HepG2 (cell line): ENCODE measurements around the gene C19orf44.

Experiments used
- ARID2 ChIP-seq: sonication (generic); formaldehyde crosslinking; IDR thresholded peaks from 2 replicates; pipeline ENCODE4 v1.8.1; 2022; ENCODE audit warnings: mild to moderate bottlenecking, missing genetic modification reagents, borderline replicate concordance
- BRCA1 ChIP-seq: sonication (generic); formaldehyde crosslinking; IDR thresholded peaks from 2 replicates; pipeline ENCODE4 v1.4.0; 2020; ENCODE audit warnings: missing genetic modification reagents
- BRD4 ChIP-seq: sonication (generic); formaldehyde crosslinking; IDR thresholded peaks from 2 replicates; pipeline ENCODE4 v1.4.0; 2020; ENCODE audit warnings: missing genetic modification reagents
- EP300 ChIP-seq, 3 experiments: sonication (generic) in 1 of 3; formaldehyde crosslinking in 1 of 3; IDR thresholded peaks; 2 replicates each; pipeline versions ENCODE4 v1.5.1 to v1.6.1; 2011 to 2020; ENCODE audit warnings: low read depth in 2 of 3, low read length in 2 of 3, borderline replicate concordance in 1 of 3, improper control_type of control experiment in 1 of 3, mild to moderate bottlenecking in 1 of 3, missing genetic modification reagents in 1 of 3, moderate library complexity in 1 of 3
- EZH2 ChIP-seq: conservative IDR thresholded peaks from 2 replicates; pipeline ENCODE4 v1.6.1; 2012; ENCODE audit warnings: mild to moderate bottlenecking, low read depth, low read length, moderate library complexity
- FOXK1 ChIP-seq: sonication (generic); formaldehyde crosslinking; IDR thresholded peaks from 2 replicates; pipeline ENCODE4 v1.4.0; 2020; ENCODE audit warnings: low read depth, missing genetic modification reagents, borderline replicate concordance
- NR3C1 ChIP-seq: sonication (generic); formaldehyde crosslinking; IDR thresholded peaks from 2 replicates; pipeline ENCODE4 v1.4.0; 2020; ENCODE audit warnings: missing genetic modification reagents
- PHF8 ChIP-seq: sonication (generic); formaldehyde crosslinking; IDR thresholded peaks from 2 replicates; pipeline ENCODE4 v1.5.0; 2020; ENCODE audit warnings: missing genetic modification reagents
- RBM39 ChIP-seq: fragments of 200-400 bp; formaldehyde crosslinking; IDR thresholded peaks from one replicate; pipeline ENCODE4 v1.6.1; 2018; ENCODE audit warnings: antibody characterized with exemption, mild to moderate bottlenecking, low read depth, low read length; ENCODE audit not compliant: poor library complexity, severe bottlenecking
- RNF2 ChIP-seq: fragments of 450-650 bp; conservative IDR thresholded peaks from 2 replicates; pipeline ENCODE4 v1.6.1; 2016; ENCODE audit warnings: low read depth
- ZNF296 ChIP-seq: sonication (generic); formaldehyde crosslinking; conservative IDR thresholded peaks from 2 replicates; pipeline ENCODE4 v1.5.0; 2020; ENCODE audit warnings: mild to moderate bottlenecking, missing genetic modification reagents
- TF ChIP-seq, protein P1 (sequence below): sonication (generic); formaldehyde crosslinking; IDR thresholded peaks from 2 replicates; pipeline ENCODE4 v1.5.0; 2020; ENCODE audit warnings: mild to moderate bottlenecking, missing genetic modification reagents, moderate library complexity

DNA sequence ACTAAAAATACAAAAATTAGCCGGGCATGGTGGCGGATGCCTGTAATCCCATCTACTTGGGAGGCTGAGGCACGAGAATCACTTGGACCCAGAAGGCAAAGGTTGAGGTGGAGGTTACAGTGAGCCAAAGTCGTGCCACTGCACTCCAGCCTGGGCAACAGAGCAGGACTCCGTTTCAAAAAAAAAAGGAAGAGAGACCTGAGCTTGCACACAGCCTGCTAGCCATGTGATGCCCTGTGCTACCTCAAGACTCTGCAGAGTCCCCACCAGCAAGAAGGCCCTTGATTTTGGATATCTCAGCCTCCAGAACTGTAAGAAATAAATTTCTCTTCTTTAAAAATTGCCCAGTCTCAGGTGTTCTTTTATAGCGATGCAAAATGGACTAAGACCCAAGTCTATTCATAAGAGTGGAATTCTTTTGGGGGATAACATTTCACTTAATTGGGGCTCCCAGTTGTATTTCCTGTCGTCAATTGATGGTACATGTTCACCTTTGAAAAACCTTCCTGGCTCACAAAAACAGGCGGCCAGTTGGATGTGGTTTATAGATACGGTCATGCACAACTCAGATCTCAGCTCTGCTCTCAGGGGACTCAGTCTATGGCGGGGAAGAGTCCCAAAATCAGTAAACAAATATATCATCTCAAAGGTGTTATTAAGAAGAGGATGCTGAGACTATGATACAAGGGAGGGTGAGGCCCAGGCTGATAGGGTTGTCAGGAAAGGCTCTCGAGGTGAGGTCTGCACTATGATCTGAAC, 48.5 kb downstream of the C19orf44 start:
- TF ChIP-seq BRD4 (CRISPR knock-in tag) (no peak), PHF8 (no peak), ZNF296 (CRISPR knock-in tag) (no peak), FOXK1 (no peak), BRCA1 (no peak), ARID2 (CRISPR knock-in tag) (no peak), NR3C1 (CRISPR knock-in tag) (no peak), EP300 (IDR thresholded peaks at IDR 0.05; ENCODE audit: low read depth in 2 of 2, low read length in 2 of 2) (no peak), EP300 (CRISPR knock-in tag; IDR thresholded peaks at IDR 0.05; ENCODE audit: borderline replicate concordance) (no peak), RBM39 (no peak), RNF2 (no peak), EZH2 (no peak)
- TF ChIP-seq, protein P1, sequence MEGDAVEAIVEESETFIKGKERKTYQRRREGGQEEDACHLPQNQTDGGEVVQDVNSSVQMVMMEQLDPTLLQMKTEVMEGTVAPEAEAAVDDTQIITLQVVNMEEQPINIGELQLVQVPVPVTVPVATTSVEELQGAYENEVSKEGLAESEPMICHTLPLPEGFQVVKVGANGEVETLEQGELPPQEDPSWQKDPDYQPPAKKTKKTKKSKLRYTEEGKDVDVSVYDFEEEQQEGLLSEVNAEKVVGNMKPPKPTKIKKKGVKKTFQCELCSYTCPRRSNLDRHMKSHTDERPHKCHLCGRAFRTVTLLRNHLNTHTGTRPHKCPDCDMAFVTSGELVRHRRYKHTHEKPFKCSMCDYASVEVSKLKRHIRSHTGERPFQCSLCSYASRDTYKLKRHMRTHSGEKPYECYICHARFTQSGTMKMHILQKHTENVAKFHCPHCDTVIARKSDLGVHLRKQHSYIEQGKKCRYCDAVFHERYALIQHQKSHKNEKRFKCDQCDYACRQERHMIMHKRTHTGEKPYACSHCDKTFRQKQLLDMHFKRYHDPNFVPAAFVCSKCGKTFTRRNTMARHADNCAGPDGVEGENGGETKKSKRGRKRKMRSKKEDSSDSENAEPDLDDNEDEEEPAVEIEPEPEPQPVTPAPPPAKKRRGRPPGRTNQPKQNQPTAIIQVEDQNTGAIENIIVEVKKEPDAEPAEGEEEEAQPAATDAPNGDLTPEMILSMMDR (CRISPR knock-in tag), result no peak
